SK-N-SH treated with all-trans-retinoic acid at 6 μM for 48 hours (cell line): ENCODE measurements around the gene DBN1.

Experiments used
- ATAC-seq: fragments of 200-7000 bp; cut with Tn5 transposase; 3 replicates; pipeline ENCODE4 v1.9.1; 2020; ENCODE audit warnings: mild to moderate bottlenecking, moderate library complexity
- ARNTL ChIP-seq: fragments of 450-650 bp; formaldehyde crosslinking; IDR thresholded peaks from 2 replicates; pipeline ENCODE4 v1.5.0; 2020; ENCODE audit warnings: low read depth, mild to moderate bottlenecking, moderate library complexity, borderline replicate concordance
- BACH2 ChIP-seq: fragments of 250-450 bp; sonication (Bioruptor Pico); IDR thresholded peaks from 2 replicates; pipeline ENCODE4 v1.9.0; 2021; ENCODE audit warnings: mild to moderate bottlenecking, borderline replicate concordance
- CSDC2 ChIP-seq: fragments of 250-450 bp; sonication (Bioruptor Pico); IDR thresholded peaks from 2 replicates; pipeline ENCODE4 v1.5.0; 2020; ENCODE audit warnings: mild to moderate bottlenecking, moderate library complexity
- ESRRG ChIP-seq: fragments of 250-450 bp; sonication (Bioruptor Pico); IDR thresholded peaks from 2 replicates; pipeline ENCODE4 v1.6.1; 2021; ENCODE audit warnings: mild to moderate bottlenecking
- GLIS3 ChIP-seq: fragments of 250-450 bp; sonication (Bioruptor Pico); IDR thresholded peaks from 2 replicates; pipeline ENCODE4 v1.5.0; 2020; ENCODE audit warnings: mild to moderate bottlenecking, moderate library complexity
- ISL1 ChIP-seq: fragments of 250-450 bp; sonication (Bioruptor Pico); IDR thresholded peaks from 2 replicates; pipeline ENCODE4 v2.1.2; 2022; ENCODE audit warnings: mild to moderate bottlenecking, moderate library complexity
- PPARA ChIP-seq: fragments of 250-450 bp; sonication (Bioruptor Pico); IDR thresholded peaks from 2 replicates; pipeline ENCODE4 v1.5.0; 2020; ENCODE audit warnings: mild to moderate bottlenecking, borderline replicate concordance
- RARB ChIP-seq: fragments of 250-450 bp; sonication (Bioruptor Pico); IDR thresholded peaks from 2 replicates; pipeline ENCODE4 v1.8.0; 2021; ENCODE audit warnings: mild to moderate bottlenecking, moderate library complexity
- SNAI2 ChIP-seq: fragments of 250-450 bp; sonication (Bioruptor Pico); IDR thresholded peaks from 2 replicates; pipeline ENCODE4 v1.5.0; 2020; ENCODE audit warnings: mild to moderate bottlenecking, moderate library complexity
- TCF4 ChIP-seq: fragments of 250-450 bp; sonication (Bioruptor Pico); IDR thresholded peaks from 2 replicates; pipeline ENCODE4 v1.8.0; 2021; ENCODE audit warnings: mild to moderate bottlenecking, moderate library complexity, borderline replicate concordance
- TOX ChIP-seq: fragments of 250-450 bp; sonication (Bioruptor Pico); IDR thresholded peaks from 2 replicates; pipeline ENCODE4 v1.8.0; 2021; ENCODE audit warnings: mild to moderate bottlenecking, moderate library complexity, borderline replicate concordance
- ZFP3 ChIP-seq: fragments of 250-450 bp; sonication (Bioruptor Pico); IDR thresholded peaks from 2 replicates; pipeline ENCODE4 v1.5.0; 2020; ENCODE audit warnings: mild to moderate bottlenecking, moderate library complexity
- ZFP30 ChIP-seq: fragments of 450-650 bp; formaldehyde crosslinking; IDR thresholded peaks from 2 replicates; pipeline ENCODE4 v1.5.0; 2022; ENCODE audit warnings: mild to moderate bottlenecking, moderate library complexity
- ZNF565 ChIP-seq: fragments of 450-650 bp; formaldehyde crosslinking; conservative IDR thresholded peaks from 2 replicates; pipeline ENCODE4 v1.5.0; 2020; ENCODE audit warnings: low read depth, mild to moderate bottlenecking, moderate library complexity
- ZNF8 ChIP-seq: fragments of 450-650 bp; formaldehyde crosslinking; IDR thresholded peaks from 2 replicates; pipeline ENCODE4 v1.5.0; 2020; ENCODE audit warnings: mild to moderate bottlenecking, moderate library complexity
- TF ChIP-seq, protein P1 (sequence below): fragments of 250-450 bp; sonication (Bioruptor Pico); IDR thresholded peaks from 2 replicates; pipeline ENCODE4 v1.5.1; 2020; ENCODE audit warnings: low read depth, mild to moderate bottlenecking, moderate library complexity
- TF ChIP-seq, protein P2 (sequence below): fragments of 250-450 bp; sonication (Bioruptor Pico); IDR thresholded peaks from 2 replicates; pipeline ENCODE4 v1.8.0; 2020; ENCODE audit warnings: mild to moderate bottlenecking, moderate library complexity, borderline replicate concordance
- TF ChIP-seq, protein P3 (sequence below): fragments of 250-450 bp; sonication (Bioruptor Pico); IDR thresholded peaks from 2 replicates; pipeline ENCODE4 v1.5.0; 2020; ENCODE audit warnings: mild to moderate bottlenecking, moderate library complexity
- TF ChIP-seq, protein P4 (sequence below): fragments of 250-450 bp; sonication (Bioruptor Pico); IDR thresholded peaks from 2 replicates; pipeline ENCODE4 v1.5.1; 2021; ENCODE audit warnings: mild to moderate bottlenecking, moderate library complexity

The DBN1 gene

DNA sequence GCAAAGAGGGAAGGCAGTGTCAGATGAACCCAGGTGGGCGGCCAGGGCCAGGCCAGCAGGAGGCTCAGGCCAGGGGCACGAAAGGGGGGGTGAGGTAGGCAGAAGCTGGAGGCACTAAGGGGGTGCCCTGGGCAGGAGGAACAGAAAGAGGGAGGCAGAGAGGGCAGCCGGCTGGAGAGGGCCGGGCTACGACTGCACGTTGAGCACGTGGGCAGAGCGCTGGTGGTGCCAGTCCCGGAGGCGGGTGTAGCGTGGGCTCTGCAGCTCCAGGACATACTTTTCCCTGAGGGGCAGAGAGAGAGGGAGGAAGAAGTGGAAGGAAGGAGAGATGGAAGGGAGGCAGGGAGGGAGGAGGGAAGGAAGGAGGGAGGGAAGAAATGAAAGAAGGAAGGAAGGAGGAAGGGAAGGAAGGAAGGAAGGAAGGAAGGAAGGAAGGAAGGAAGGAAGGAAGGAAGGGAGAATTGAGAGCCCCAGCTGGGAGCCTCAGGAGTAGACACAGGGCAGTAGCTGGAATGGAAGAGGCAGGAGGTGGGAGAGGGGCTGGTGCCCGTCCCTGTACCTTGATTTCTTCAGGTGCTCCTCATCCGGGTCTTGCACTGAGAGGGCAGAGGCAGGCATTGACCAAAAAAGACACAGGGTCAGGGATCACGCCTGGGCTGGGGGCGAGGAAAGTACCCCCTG is 17.0 kb upstream of the DBN1 start:
- no peak for ATAC-seq
- TF ChIP-seq CSDC2 (CRISPR knock-in tag) (no peak), BACH2 (CRISPR knock-in tag) (no peak), TOX (CRISPR knock-in tag) (no peak)
- TF ChIP-seq, protein P1, sequence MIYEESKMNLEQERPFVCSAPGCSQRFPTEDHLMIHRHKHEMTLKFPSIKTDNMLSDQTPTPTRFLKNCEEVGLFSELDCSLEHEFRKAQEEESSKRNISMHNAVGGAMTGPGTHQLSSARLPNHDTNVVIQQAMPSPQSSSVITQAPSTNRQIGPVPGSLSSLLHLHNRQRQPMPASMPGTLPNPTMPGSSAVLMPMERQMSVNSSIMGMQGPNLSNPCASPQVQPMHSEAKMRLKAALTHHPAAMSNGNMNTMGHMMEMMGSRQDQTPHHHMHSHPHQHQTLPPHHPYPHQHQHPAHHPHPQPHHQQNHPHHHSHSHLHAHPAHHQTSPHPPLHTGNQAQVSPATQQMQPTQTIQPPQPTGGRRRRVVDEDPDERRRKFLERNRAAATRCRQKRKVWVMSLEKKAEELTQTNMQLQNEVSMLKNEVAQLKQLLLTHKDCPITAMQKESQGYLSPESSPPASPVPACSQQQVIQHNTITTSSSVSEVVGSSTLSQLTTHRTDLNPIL (CRISPR knock-in tag): no peak

DNA sequence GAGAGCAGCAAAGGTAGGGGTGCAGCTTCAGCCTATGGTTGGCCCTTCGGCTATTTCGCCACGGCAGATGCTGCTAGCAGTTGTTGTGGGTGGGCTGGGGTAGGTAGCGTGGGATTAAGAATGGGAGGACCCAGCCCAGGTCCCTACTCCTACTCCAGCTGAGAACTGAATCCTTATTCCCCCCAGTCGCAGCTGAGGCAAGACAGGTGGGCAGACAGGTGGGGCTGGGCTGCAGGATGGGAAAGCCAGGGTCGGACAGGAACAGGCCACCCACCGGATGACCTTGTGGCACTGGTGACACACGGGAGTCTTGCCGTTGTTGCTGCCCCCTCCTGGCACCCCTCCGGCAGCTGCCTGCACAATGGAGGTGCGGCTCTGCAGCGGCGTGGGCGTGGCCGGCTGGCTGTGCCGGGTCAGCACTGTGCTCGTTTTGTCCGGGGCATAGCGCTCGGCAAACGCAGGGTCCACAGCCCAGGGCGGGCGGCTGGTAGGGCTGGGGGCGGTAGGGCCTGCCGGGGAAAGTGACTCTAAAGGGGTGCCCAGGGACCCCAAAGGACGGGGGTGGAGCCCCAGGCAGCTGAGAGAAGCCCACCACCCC is 15.8 kb upstream of the DBN1 start:
- TF ChIP-seq, protein P1 (CRISPR knock-in tag): no peak
- TF ChIP-seq, protein P2, sequence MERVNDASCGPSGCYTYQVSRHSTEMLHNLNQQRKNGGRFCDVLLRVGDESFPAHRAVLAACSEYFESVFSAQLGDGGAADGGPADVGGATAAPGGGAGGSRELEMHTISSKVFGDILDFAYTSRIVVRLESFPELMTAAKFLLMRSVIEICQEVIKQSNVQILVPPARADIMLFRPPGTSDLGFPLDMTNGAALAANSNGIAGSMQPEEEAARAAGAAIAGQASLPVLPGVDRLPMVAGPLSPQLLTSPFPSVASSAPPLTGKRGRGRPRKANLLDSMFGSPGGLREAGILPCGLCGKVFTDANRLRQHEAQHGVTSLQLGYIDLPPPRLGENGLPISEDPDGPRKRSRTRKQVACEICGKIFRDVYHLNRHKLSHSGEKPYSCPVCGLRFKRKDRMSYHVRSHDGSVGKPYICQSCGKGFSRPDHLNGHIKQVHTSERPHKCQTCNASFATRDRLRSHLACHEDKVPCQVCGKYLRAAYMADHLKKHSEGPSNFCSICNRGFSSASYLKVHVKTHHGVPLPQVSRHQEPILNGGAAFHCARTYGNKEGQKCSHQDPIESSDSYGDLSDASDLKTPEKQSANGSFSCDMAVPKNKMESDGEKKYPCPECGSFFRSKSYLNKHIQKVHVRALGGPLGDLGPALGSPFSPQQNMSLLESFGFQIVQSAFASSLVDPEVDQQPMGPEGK (CRISPR knock-in tag): no peak
- TF ChIP-seq BACH2 (CRISPR knock-in tag) (no peak), ZFP3 (no peak), ZFP30 (CRISPR knock-in tag) (no peak), PPARA (CRISPR knock-in tag) (no peak), ZNF8 (CRISPR knock-in tag) (no peak), GLIS3 (CRISPR knock-in tag) (no peak), SNAI2 (CRISPR knock-in tag) (no peak), TCF4 (CRISPR knock-in tag) (no peak), ESRRG (CRISPR knock-in tag) (no peak), RARB (CRISPR knock-in tag) (no peak), TOX (CRISPR knock-in tag) (no peak)
- TF ChIP-seq, protein P3, sequence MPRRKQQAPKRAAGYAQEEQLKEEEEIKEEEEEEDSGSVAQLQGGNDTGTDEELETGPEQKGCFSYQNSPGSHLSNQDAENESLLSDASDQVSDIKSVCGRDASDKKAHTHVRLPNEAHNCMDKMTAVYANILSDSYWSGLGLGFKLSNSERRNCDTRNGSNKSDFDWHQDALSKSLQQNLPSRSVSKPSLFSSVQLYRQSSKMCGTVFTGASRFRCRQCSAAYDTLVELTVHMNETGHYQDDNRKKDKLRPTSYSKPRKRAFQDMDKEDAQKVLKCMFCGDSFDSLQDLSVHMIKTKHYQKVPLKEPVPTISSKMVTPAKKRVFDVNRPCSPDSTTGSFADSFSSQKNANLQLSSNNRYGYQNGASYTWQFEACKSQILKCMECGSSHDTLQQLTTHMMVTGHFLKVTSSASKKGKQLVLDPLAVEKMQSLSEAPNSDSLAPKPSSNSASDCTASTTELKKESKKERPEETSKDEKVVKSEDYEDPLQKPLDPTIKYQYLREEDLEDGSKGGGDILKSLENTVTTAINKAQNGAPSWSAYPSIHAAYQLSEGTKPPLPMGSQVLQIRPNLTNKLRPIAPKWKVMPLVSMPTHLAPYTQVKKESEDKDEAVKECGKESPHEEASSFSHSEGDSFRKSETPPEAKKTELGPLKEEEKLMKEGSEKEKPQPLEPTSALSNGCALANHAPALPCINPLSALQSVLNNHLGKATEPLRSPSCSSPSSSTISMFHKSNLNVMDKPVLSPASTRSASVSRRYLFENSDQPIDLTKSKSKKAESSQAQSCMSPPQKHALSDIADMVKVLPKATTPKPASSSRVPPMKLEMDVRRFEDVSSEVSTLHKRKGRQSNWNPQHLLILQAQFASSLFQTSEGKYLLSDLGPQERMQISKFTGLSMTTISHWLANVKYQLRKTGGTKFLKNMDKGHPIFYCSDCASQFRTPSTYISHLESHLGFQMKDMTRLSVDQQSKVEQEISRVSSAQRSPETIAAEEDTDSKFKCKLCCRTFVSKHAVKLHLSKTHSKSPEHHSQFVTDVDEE (CRISPR knock-in tag): no peak
- TF ChIP-seq, all 23 proteins: peak for 0
- no peak for ATAC-seq

DNA sequence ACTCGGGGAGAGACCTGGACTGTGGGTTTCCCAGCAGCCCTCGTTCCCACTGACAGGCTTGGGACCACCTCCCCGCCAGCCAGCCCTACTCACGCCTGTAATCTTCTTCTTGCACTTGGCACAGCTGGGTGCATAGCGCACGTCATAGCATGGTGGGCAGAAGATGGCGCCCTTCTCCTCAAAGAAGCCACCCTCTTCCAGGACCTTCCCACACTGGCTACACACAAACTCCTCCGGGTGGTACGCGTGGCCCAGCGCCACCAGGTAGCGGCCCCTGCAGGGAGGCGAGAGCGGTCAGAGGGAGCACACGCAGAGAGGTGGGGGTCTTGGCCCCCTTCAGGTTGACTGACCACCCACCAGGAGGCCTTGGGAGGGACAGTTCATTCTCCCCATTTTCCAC is 14.5 kb upstream of the DBN1 start:
- ATAC-seq: no peak
- no peak for TF ChIP-seq CSDC2 (CRISPR knock-in tag)
- TF ChIP-seq ISL1 (CRISPR knock-in tag): no peak
- no peak for TF ChIP-seq BACH2 (CRISPR knock-in tag)
- TF ChIP-seq, protein P3 (CRISPR knock-in tag): no peak
- no peak for TF ChIP-seq ZFP3
- TF ChIP-seq ESRRG (CRISPR knock-in tag): no peak
- TF ChIP-seq, protein P1 (CRISPR knock-in tag): no peak
- no peak for TF ChIP-seq ZNF8 (CRISPR knock-in tag)
- TF ChIP-seq, protein P2 (CRISPR knock-in tag): no peak
- no peak for TF ChIP-seq ZNF565
- TF ChIP-seq, protein P4, sequence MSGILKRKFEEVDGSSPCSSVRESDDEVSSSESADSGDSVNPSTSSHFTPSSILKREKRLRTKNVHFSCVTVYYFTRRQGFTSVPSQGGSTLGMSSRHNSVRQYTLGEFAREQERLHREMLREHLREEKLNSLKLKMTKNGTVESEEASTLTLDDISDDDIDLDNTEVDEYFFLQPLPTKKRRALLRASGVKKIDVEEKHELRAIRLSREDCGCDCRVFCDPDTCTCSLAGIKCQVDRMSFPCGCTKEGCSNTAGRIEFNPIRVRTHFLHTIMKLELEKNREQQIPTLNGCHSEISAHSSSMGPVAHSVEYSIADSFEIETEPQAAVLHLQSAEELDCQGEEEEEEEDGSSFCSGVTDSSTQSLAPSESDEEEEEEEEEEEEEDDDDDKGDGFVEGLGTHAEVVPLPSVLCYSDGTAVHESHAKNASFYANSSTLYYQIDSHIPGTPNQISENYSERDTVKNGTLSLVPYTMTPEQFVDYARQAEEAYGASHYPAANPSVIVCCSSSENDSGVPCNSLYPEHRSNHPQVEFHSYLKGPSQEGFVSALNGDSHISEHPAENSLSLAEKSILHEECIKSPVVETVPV (CRISPR knock-in tag): no peak
- no peak for TF ChIP-seq GLIS3 (CRISPR knock-in tag)
- TF ChIP-seq ZFP30 (CRISPR knock-in tag): no peak
- no peak for TF ChIP-seq ARNTL (CRISPR knock-in tag)
- no peak for TF ChIP-seq TOX (CRISPR knock-in tag)
- TF ChIP-seq PPARA (CRISPR knock-in tag): no peak
